Calu3 (cell line): ENCODE measurements around the gene NFATC1. TPM values are rescaled to one million over a fixed set of nuclear protein-coding genes. Genes with fewer than 3 reads are reported as not detected.

Source experiments
- BruUV-seq: library from RNA; stranded (reverse); fragments of 400-500 nt; replicated peaks from 2 replicates; lab custom pipeline; 2021; lab: Mats Ljungman, UMichigan
- CTCF ChIA-PET: fragments of 300-600 bp; sonication (Branson Sonifier 250); formaldehyde crosslinking; loops from one replicate; lab custom pipeline; 2022; ENCODE audit warnings: antibody characterized with exemption; lab: Charles Lee
- DNase-seq: peaks from one replicate; pipeline ENCODE4 v3.0.0; 2022
- H3K27ac Mint-ChIP-seq: one replicate; pipeline ENCODE4 v1.8.0; 2022; ENCODE audit warnings: mixed read lengths; ENCODE audit not compliant: unreplicated experiment
- H3K27me3 Mint-ChIP-seq: one replicate; pipeline ENCODE4 v1.8.0; 2022; ENCODE audit warnings: mixed read lengths; ENCODE audit not compliant: unreplicated experiment
- H3K36me3 Mint-ChIP-seq: one replicate; pipeline ENCODE4 v1.8.0; 2022; ENCODE audit warnings: mild to moderate bottlenecking, moderate library complexity, mixed read lengths; ENCODE audit not compliant: insufficient read depth, unreplicated experiment
- H3K4me1 Mint-ChIP-seq: one replicate; pipeline ENCODE4 v1.8.0; 2022; ENCODE audit warnings: mild to moderate bottlenecking, low read depth, mixed read lengths; ENCODE audit not compliant: unreplicated experiment
- H3K4me3 Mint-ChIP-seq: one replicate; pipeline ENCODE4 v1.8.0; 2022; ENCODE audit warnings: mild to moderate bottlenecking, low read depth, moderate library complexity, mixed read lengths; ENCODE audit not compliant: unreplicated experiment
- H3K9me3 Mint-ChIP-seq: one replicate; pipeline ENCODE4 v1.8.0; 2022; ENCODE audit warnings: low read depth, mixed read lengths; ENCODE audit not compliant: unreplicated experiment
- intact Hi-C: fragments of 100-400 bp; cut with micrococcal nuclease; formaldehyde crosslinking; loops from one replicate; pipeline ENCODE4 v1.10.0; 2022; ENCODE audit not compliant: unreplicated experiment
- total RNA-seq: library from RNA; stranded (reverse); gene quantifications from 2 replicates; pipeline ENCODE4 v1.2.3, GENCODE V29; 2022
- TF ChIP-seq, protein P1 (sequence below): fragments of 200-600 bp; IDR thresholded peaks from one replicate; pipeline ENCODE4 v1.8.0; 2022; ENCODE audit warnings: antibody characterized with exemption; ENCODE audit not compliant: unreplicated experiment

Gene NFATC1
- total RNA-seq, 1 experiment from 2014 or later, result 5.9 TPM

- CTCF ChIA-PET, result no interaction called here
- BruUV-seq, result no TSS peak
- Mint-ChIP-seq H3K36me3 (peaks cover 19% of the 10 kb centered on the region), H3K4me1 (peaks cover 10% of the 10 kb centered on the region), H3K4me3 (no peak overlapping the region), H3K27me3 (peaks cover 17% of the 10 kb centered on the region), H3K9me3 (no peaks in the 10 kb centered on the region), H3K27ac (no peak overlapping the region)
- no peak for DNase-seq
- TF ChIP-seq, protein P1, sequence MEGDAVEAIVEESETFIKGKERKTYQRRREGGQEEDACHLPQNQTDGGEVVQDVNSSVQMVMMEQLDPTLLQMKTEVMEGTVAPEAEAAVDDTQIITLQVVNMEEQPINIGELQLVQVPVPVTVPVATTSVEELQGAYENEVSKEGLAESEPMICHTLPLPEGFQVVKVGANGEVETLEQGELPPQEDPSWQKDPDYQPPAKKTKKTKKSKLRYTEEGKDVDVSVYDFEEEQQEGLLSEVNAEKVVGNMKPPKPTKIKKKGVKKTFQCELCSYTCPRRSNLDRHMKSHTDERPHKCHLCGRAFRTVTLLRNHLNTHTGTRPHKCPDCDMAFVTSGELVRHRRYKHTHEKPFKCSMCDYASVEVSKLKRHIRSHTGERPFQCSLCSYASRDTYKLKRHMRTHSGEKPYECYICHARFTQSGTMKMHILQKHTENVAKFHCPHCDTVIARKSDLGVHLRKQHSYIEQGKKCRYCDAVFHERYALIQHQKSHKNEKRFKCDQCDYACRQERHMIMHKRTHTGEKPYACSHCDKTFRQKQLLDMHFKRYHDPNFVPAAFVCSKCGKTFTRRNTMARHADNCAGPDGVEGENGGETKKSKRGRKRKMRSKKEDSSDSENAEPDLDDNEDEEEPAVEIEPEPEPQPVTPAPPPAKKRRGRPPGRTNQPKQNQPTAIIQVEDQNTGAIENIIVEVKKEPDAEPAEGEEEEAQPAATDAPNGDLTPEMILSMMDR, result no peak
- intact Hi-C loops, result loop anchor here (1.0 to 2.0 kb wide), 2 partner anchors 147 to 262 kb away; no protein-coding TSS in a partner anchor
These were observed 13.9 kb upstream of the NFATC1 start for GRCh38 chr18:79381811-79382311.

DNA sequence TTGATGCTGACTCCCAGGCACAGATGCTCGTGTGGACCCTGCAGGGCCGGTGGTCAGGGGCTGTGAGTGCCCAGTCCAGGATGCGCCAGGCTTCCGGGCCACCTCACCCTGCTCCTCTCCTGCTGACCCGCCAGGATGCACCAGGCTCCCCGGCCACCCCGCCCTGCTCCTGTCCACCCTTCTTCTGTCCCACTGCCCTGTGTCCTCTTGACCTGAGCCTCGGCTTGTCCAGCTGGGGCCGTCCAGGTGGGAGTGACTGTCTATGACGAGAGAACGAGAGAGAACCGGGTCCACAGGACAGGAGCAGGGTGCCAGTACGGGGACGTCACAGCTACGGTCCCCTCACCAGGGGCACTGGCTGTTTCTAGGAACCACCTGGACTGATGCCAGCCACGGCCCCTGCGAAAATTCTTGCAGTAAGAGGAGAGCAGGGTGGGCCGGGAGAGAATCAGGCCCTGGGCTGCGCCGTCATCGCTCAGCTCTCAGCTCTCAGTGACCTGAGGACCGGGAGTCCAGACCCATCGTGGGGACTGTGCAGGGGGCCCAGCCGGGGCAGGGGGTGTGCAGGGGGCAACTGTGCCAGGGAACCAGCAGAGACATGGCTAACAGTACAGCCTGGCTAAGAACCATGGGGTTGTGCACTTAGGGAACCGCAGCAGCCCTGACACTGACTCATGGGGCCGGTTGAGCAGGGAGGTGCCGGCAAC, 12.9 kb upstream of the NFATC1 start:
- CTCF ChIA-PET, result no interaction called here
- no peak for DNase-seq
- Mint-ChIP-seq H3K36me3 (peaks cover 19% of the 10 kb centered on the region), H3K4me3 (no peak overlapping the region), H3K27me3 (peaks cover 26% of the 10 kb centered on the region), H3K27ac (no peak overlapping the region), H3K9me3 (no peaks in the 10 kb centered on the region), H3K4me1 (peaks cover 10% of the 10 kb centered on the region)
- no TSS peak for BruUV-seq
- intact Hi-C loops, result no loop called here
- TF ChIP-seq, protein P1, result no peak

DNA sequence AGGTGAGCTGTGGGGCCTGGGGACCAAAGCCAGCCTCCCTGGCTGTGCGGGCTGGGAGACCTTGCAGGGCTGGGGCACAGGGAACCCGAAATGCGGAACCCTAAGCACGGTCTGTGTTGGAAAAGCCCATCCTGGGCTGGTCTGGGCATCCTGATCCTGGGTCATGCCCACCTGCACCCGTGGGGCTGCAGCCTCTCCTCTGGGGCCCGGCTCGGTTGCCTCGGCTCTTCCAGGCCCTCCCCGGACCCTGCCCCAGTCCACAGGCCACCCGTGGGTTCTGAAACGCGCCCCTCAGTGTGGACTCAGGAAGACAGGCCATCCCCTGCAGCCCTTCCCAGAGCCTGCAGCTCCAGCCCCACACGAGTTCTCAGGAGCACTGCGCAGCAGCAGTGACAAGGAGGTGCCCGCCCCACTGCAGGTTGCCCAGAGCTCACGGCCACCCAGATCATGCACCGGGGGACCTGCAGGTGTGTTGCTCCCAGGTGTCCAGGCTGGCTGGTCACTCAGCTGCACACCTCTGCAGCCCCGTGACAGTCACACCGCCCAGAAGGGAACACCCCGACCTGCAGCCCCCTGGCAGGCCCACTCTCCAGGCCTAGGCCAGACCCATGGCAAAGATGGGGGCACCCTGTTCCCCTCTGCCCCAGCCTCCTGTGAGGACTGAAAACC, 12.2 kb upstream of the NFATC1 start:
- H3K4me3 Mint-ChIP-seq, result no peak overlapping the region
- peaks cover 32% of the 10 kb centered on the region for H3K27me3 Mint-ChIP-seq
- H3K9me3 Mint-ChIP-seq, result no peaks in the 10 kb centered on the region
- CTCF ChIA-PET, result no interaction called here
- BruUV-seq, result no TSS peak
- peaks cover 10% of the 10 kb centered on the region for H3K4me1 Mint-ChIP-seq
- TF ChIP-seq, protein P1, result no peak
- DNase-seq, result no peak
- intact Hi-C loops, result no loop called here
- peaks cover 19% of the 10 kb centered on the region for H3K36me3 Mint-ChIP-seq
- H3K27ac Mint-ChIP-seq, result peak overlapping the region; percentile 24

DNA sequence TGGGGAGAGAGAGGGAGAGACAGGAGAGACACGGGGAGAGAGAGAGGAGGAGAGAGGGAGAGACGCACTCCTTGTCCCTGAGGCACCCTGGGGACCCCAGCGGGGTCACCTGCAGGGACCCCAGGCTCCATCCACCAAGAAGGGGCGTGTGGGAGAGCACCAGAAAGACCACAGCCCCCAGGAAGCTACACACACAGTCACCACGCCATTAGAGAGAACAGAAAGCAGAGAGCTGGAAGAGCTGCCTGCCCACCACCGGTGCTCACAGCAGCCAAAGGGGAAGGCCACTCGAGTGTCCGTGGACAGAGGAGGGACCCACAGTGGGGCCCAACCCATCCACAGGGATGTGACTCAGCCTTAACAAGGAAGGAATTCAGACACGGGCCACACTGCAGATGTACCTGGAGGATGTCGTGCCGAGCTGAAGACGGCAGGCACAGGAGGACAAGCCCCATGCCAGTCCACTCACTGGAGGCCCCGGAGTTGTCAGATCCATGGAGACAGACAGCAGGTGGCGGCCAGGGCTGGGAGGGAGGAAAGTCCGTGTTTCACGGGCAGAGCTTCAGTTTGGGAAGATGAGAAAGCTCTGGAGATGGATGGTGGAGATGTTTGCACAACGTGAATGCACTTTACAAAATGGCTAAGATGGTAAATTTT, 11.5 kb upstream of the NFATC1 start:
- no TSS peak for BruUV-seq
- H3K4me1 Mint-ChIP-seq, result peaks cover 10% of the 10 kb centered on the region
- peaks cover 40% of the 10 kb centered on the region for H3K27me3 Mint-ChIP-seq
- H3K27ac Mint-ChIP-seq, result peak overlapping the region; percentile 24
- no peak for DNase-seq
- no peak overlapping the region for H3K4me3 Mint-ChIP-seq
- no peaks in the 10 kb centered on the region for H3K9me3 Mint-ChIP-seq
- peaks cover 14% of the 10 kb centered on the region for H3K36me3 Mint-ChIP-seq
- intact Hi-C loops, result no loop called here
- CTCF ChIA-PET, result interaction anchor here (0.6 kb wide), 1 partner anchor 47 kb away, joined by 11 read pairs; no protein-coding TSS in a partner anchor
- TF ChIP-seq, protein P1, result no peak
